HG03439 (cell line): Measurements from ENCODE around the gene DPH6.
"Not testable (repeated sequence)": the region's sequence is repeated elsewhere in the genome, so short reads cannot be mapped to it uniquely, and the experiment has no call there.

ENCODE experiments used
- ATAC-seq: cut with Tn5 transposase; IDR thresholded peaks from one replicate; pipeline ENCODE4 v1.9.1; 2021; ENCODE audit warnings: mild to moderate bottlenecking, moderate library complexity; ENCODE audit not compliant: unreplicated experiment

DPH6 gene

DNA sequence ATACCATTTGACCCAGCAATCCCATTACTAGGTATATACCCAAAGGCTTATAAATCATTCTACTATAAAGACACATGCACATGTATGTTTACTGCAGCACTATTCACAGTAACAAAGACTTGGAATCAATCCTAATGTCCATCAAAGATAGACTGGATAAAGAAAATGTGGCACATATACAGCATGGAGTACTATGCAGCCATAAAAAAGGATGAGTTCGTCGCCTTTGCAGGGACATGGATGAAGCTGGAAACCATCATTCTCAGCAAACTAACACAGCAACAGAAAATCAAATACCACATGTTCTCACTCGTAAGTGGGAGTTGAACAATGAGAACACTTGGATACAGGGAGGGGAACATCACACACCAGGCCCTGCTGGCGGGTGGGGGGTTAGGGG, 104.7 kb downstream of the DPH6 start:
- not testable (repeated sequence) for ATAC-seq

GRCh38 chr15:35440265-35440664, 105.7 kb downstream of the DPH6 start:
- ATAC-seq: no peak

GRCh38 chr15:35439291-35439690, 106.7 kb downstream of the DPH6 start:
- ATAC-seq: no peak

DNA sequence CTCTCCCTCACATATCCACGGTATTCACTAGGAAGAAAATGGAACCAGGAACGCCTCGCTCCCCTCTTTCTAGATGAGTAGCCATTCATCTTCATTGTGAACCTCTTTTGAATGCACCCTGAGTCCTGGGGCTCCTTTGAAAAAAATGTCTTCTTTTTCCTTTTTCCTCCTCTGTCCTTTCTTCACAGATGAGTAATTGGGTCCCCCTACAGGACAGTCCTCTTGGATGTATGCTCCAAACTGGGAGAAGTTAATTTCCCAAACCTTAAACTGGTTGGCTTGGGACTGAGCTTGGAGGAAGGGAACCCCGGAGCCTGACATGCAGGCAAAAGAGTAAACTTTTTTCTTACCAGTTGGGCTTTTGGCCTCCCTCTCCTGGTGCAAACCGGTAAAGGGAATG, 108.8 kb downstream of the DPH6 start:
- no peak for ATAC-seq

- ATAC-seq: no peak
These were observed 109.5 kb downstream of the DPH6 start for GRCh38 chr15:35436422-35436821.

GRCh38 chr15:35431281-35431680, 114.7 kb downstream of the DPH6 start:
- no peak for ATAC-seq

GRCh38 chr15:35430301-35430700, 115.7 kb downstream of the DPH6 start:
- ATAC-seq: no peak

DNA sequence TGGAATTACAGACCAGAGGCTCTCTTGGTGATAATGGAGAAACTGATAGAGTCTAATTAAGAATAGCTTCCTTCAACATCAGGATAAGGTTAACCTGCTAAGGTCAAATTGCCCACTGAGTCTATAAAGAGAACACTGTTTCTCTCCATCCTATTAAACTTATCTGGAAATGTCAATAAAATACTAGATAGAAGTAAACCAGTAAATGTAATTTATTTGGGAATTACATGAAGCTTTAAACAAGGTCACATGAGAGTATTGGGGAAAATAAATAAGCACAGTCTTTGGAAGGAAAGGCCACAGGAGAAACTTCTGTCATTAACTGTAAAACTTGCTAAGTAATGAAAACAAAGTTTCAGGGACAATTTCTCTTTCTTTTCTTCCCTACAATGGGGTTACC, 118.5 kb downstream of the DPH6 start:
- no peak for ATAC-seq

GRCh38 chr15:35427091-35427490, 118.9 kb downstream of the DPH6 start:
- ATAC-seq: no peak

DNA sequence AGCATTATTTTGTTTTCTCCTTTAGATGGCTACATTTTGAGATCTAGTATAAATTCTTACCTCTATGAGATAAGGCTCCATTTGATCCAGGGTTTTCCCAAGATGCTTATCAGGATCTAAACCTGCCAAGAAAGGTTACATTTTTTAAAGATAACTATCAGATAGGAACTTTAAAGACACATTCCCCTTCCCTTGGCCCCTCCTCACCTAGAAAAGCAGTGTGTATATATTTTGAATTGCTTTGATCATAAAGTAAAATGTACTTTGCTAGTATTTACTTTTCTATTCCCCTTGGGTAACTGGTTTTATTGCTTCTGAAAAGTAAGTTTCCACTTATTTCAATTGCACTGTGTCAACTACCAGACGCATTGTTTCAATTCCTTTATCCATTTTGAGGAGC, 135.2 kb downstream of the DPH6 start:
- ATAC-seq: no peak

DNA sequence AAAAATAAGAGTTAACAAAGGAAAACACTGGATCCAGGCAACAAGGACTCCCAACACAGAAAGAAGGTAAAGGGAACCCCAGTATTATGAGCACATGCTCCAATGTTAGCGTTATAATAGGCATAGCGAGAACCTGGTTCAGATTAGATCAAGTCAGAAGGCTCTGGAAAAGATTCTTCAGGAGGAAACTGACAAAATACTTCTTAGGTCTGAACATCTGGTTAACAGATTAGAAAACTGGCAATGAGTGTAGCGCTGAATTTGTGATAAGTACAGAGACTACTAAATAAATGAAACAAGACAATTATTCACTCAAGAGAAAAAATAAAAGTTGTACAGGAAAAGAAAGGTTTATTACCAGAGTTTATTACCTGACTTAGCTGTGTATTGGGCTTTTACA, 146.1 kb downstream of the DPH6 start:
- no peak for ATAC-seq

- no peak for ATAC-seq
These were observed 148.9 kb downstream of the DPH6 start for GRCh38 chr15:35397027-35397426.

DNA sequence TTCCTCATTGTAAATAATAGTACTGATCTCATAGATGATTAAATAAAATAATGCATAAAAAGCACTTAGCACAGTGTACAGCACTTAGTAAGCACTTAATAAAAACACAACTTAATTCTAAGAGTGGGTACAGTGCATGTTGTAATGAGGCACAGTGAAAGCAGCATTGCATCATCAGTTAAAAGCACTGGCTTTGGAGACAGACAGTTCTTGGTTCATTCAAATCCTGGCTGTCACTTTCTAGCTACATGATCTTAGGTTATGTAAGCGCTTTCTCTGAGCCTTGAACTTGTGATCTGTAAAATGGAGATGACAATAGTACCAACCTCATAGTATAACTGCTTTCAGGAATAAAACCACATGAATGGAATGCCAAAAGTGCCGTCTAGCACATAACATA, 151.5 kb downstream of the DPH6 start:
- no peak for ATAC-seq

DNA sequence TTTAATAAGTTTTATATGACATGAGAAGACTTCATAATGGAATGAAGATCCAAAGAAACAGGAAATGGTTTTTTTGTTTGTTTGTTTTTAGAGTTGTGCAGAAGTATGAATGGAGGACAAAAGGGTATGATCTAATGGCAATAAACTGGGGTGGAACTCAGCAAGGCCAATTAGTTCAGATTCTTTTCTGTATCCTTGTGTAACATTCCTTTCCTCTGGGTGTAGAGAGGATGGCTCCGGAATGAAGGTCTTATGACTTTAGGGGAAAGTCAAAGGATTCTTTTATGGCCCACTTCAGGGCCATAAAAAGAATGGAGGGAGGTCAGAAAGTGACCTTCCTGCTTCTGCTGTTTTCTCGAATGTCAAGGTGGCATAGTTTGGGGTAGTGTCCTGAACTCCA, 152.6 kb downstream of the DPH6 start:
- ATAC-seq: no peak

DNA sequence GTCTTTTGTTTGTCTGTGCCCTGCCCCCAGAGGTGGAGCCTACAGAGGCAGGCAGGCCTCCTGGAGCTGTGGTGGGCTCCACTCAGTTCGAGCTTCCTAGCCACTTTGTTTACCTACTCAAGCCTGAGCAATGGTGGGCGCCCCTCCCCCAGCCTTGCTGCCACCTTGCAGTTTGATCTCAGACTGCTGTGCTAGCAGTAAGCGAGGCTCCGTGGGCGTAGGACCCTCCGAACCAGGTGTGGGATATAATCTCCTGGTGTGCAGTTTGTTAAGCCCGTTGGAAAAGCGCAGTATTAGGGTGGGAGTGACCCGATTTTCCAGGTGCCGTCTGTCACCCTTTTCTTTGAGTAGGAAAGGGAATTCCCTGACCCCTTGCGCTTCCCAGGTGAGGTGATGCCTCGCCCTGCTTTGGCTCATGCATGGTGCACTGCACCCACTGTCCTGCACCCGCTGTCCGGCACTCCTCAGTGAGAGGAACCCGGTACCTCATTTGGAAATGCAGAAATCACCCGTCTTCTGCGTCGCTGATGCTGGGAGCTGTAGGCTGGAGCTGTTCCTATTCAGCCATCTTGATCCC, 154.5 kb downstream of the DPH6 start:
- ATAC-seq: not testable (repeated sequence)

DNA sequence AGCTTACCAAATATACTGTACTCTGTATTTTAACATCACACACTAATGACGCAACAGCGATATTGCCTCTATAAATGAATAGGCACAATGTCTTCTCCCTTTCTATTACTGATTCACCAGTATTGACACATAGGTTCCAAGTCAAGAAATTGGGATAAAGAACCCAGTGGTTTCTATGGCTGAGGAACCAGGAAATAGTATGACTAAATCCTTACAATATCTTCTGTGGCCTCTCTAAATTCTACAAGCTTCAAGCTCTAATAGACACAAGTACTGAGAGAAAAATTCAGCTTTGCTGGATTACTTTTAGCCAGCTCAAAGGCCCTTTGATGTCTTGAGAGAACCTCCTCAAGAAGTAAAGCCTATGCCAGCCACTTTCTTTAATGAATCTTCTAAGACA, 162.5 kb downstream of the DPH6 start:
- ATAC-seq: no peak

GRCh38 chr15:35381328-35381727, 164.6 kb downstream of the DPH6 start:
- no peak for ATAC-seq

- no peak for ATAC-seq
These were observed 166.0 kb downstream of the DPH6 start for GRCh38 chr15:35379972-35380371.

DNA sequence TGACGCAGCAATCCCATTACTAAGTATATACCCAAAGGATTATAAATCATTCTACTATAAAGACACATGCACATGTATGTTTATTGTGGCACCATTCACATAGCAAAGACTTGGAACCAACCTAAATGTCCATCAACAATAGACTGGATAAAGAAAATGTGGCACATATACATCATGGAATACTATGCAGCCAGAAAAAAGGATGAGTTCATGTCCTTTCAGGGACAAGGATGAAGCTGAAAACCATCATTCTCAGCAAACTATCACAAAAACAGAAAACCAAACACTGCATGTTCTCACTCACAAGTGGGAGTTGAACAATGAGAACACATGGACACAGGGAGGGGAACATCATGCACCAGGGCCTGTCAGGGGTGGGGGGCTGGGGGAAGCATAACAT, 167.5 kb downstream of the DPH6 start:
- not testable (repeated sequence) for ATAC-seq

GRCh38 chr15:35376707-35377106, 169.3 kb downstream of the DPH6 start:
- ATAC-seq: no peak

GRCh38 chr15:35374661-35375060, 171.3 kb downstream of the DPH6 start:
- ATAC-seq: no peak

- ATAC-seq: no peak
These were observed 183.7 kb downstream of the DPH6 start for GRCh38 chr15:35362195-35362829.

GRCh38 chr15:35358824-35359223, 187.1 kb downstream of the DPH6 start:
- no peak for ATAC-seq
